ENCODE data around the gene PLSCR1.

The PLSCR1 gene

DNA sequence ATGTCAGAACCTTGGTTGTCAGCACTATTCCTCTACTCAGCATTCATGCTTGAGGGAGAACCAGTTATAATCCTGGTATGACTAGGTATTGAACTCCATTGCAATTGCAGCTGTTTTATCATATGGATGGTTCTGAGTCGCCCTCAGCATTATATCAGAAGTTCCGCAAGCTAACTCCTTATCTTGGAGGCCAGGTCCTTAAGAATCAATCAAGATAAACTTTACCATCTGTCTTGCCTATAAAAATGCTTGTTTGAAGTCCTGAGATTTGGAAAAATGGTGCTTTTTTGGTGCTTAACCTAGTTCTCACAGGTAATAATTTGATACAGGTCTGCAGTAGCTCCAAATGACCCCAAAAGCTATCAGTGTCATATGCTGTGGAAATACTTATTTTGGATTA, 16.3 kb upstream of the PLSCR1 start:
- H3K27ac Mint-ChIP-seq = no peak overlapping the region
- peaks cover 0 to 6% of the 10 kb centered on the region in 2 donors for H3K9me3 Mint-ChIP-seq
- DNase-seq = no peak
- H3K36me3 Mint-ChIP-seq = no peaks in the 10 kb centered on the region
- H3K4me1 Mint-ChIP-seq = no peaks in the 10 kb centered on the region
- ATAC-seq (replicated peaks) = no peak
- no peak overlapping the region for H3K4me3 Mint-ChIP-seq
- no peaks in the 10 kb centered on the region for H3K27me3 Mint-ChIP-seq

GRCh38 chr3:146559388-146559787, 15.0 kb upstream of the PLSCR1 start:
- no peaks in the 10 kb centered on the region for H3K27me3 Mint-ChIP-seq
- no peaks in the 10 kb centered on the region for H3K36me3 Mint-ChIP-seq
- no peaks in the 10 kb centered on the region for H3K4me1 Mint-ChIP-seq
- no peak overlapping the region for H3K4me3 Mint-ChIP-seq
- H3K9me3 Mint-ChIP-seq = peaks cover 0 to 6% of the 10 kb centered on the region in 2 donors
- ATAC-seq (replicated peaks) = no peak
- DNase-seq = no peak
- H3K27ac Mint-ChIP-seq = no peak overlapping the region

- Mint-ChIP-seq H3K4me1 (no peaks in the 10 kb centered on the region), H3K27me3 (no peaks in the 10 kb centered on the region), H3K9me3 (peaks cover 0 to 6% of the 10 kb centered on the region in 2 donors), H3K27ac (no peak overlapping the region), H3K4me3 (no peak overlapping the region), H3K36me3 (no peaks in the 10 kb centered on the region)
- no peak for ATAC-seq (replicated peaks)
- DNase-seq = no peak
Observed at GRCh38 chr3:146558781-146559180, 14.4 kb upstream of the PLSCR1 start.

- H3K27ac Mint-ChIP-seq = no peak overlapping the region
- H3K36me3 Mint-ChIP-seq = no peaks in the 10 kb centered on the region
- H3K4me1 Mint-ChIP-seq = no peaks in the 10 kb centered on the region
- no peak for ATAC-seq (replicated peaks)
- peaks cover 0 to 2% of the 10 kb centered on the region in 2 donors for H3K9me3 Mint-ChIP-seq
- DNase-seq = no peak
- H3K27me3 Mint-ChIP-seq = no peaks in the 10 kb centered on the region
- H3K4me3 Mint-ChIP-seq = no peak overlapping the region
Observed at GRCh38 chr3:146557745-146558144, 13.3 kb upstream of the PLSCR1 start.

DNA sequence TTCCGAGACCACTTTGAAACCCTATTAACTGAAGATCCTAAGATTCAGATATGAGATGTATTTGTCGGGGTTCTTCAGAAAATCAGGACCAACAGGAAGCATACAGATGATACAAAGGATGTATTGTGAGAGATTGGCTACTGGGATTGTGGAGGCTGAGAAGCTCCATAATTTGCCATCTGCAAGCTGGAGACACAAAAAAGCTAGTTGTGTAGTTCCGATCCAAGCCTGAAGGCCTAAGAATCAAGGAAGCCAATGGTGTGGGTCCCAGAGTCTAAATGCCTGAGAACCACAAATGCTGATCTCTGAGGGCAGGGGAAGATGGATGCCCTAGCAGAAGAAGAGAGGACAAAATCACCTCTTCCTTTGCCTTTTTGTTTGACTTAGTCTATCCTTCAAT, 10.9 kb upstream of the PLSCR1 start:
- no peak for ATAC-seq (replicated peaks)
- DNase-seq = no peak
- no peaks in the 10 kb centered on the region for H3K36me3 Mint-ChIP-seq
- H3K9me3 Mint-ChIP-seq = no peaks in the 10 kb centered on the region
- peaks cover 0 to 9% of the 10 kb centered on the region in 2 donors for H3K4me1 Mint-ChIP-seq
- H3K27me3 Mint-ChIP-seq = no peaks in the 10 kb centered on the region
- no peak overlapping the region for H3K27ac Mint-ChIP-seq
- no peak overlapping the region for H3K4me3 Mint-ChIP-seq

GRCh38 chr3:146554151-146554760, 9.8 kb upstream of the PLSCR1 start:
- peak in 1 of 2 donors; percentile 12 for ATAC-seq (replicated peaks)
- H3K36me3 Mint-ChIP-seq = no peaks in the 10 kb centered on the region
- H3K4me3 Mint-ChIP-seq = no peak overlapping the region
- H3K4me1 Mint-ChIP-seq = peaks cover 2 to 17% of the 10 kb centered on the region in 2 donors
- no peaks in the 10 kb centered on the region for H3K9me3 Mint-ChIP-seq
- H3K27ac Mint-ChIP-seq = no peak overlapping the region
- H3K27me3 Mint-ChIP-seq = no peaks in the 10 kb centered on the region
- no peak for DNase-seq

DNA sequence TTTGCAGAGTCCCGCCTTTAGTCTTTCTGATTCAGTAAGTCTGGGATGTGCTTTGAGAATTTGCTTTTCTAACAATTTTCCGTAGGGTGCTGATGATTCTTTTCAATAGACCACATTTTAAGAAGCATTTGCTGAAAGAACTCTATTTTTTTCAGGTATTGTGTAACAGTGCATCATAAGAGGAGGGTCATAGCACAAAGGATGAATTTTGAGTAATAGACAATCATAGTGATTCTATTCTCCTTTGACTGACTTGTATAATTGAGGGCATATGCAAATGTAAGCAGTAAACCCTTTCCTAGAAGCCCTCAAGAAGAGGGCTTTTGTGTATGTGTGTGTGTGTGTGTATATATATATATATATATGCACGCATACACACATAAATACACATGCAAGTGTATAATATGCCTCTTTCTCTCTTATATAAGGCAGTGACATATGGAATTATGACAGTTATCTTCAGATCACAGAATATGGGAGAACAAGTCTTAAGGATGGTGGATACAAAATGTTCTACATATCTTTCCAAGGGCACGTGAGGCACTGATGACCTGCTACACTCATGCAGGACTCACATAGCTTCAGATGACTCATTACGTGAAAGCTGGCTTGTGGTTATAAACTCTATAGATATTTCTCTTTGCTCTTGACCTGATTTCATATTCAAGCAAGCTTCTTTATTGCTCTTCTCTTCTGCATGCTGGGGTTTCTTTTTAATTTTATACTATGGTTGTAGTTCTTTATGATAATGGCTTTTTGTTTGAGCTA, 6.5 kb upstream of the PLSCR1 start:
- Mint-ChIP-seq H3K27me3 (no peaks in the 10 kb centered on the region), H3K27ac (no peak overlapping the region), H3K4me3 (no peak overlapping the region), H3K36me3 (no peaks in the 10 kb centered on the region), H3K9me3 (no peaks in the 10 kb centered on the region), H3K4me1 (peaks cover 7 to 27% of the 10 kb centered on the region in 2 donors)
- ATAC-seq (replicated peaks) (peak; percentile 75 to 83), DNase-seq (no peak)

DNA sequence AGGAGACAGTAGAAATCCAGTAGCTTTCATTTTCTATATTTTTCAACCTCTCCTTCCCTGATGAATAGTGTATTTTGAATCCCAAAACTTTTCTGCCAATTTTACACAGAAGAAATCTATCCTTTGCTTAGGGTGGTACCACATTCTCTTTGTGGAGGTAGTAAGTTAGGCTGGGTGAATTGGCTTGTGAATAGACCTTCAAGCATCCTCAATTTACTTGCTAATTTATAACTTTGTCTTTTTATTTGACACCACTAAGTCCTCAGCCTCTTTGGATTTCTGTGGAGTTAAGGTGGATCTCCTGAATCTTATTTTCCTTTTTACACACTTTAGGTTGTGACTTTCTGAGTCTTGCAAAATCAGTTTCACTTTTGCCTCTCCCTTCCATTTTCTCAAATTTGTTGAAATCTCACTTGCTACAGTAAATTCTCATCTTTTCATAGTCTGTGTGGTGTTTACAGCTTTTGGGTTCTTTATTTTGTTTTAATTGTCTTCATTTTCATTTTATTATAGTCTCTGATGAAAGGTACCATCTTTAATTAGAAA, 5.7 kb upstream of the PLSCR1 start:
- Mint-ChIP-seq H3K4me3 (no peak overlapping the region), H3K36me3 (no peaks in the 10 kb centered on the region), H3K4me1 (peaks cover 7 to 27% of the 10 kb centered on the region in 2 donors), H3K9me3 (no peaks in the 10 kb centered on the region), H3K27ac (no peak overlapping the region), H3K27me3 (no peaks in the 10 kb centered on the region)
- DNase-seq (no peak), ATAC-seq (replicated peaks) (no peak)

DNA sequence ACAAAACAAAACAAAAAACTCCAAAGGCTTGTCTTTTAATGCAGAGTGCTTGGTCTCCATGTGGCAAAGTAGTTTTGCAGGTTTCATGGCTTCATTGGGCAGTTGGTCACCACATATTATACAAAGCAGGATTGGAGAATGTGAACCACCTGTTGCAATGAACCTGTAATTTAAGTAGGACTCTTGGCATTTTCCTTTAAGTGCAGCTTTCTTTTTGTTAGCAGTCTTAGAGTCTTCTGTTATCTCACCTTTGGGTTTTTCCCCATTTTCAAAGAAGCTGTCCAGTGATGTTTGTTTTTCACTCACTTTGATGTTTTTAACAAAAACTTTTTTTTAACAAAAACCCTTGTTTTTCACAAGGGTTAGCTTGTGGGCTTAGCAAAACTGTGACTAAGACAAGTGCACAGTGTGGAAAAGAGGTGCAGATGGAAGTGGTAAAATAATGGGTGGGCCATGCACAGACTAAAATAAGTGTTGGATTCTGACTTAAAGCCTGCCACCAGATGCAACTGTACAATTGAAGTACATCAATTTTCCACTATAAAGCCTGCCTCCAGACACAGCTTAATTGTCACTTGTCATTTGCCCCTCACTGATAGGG, 2.9 kb upstream of the PLSCR1 start:
- Mint-ChIP-seq H3K9me3 (no peaks in the 10 kb centered on the region), H3K4me3 (no peak overlapping the region), H3K36me3 (no peaks in the 10 kb centered on the region), H3K4me1 (peaks cover 20 to 51% of the 10 kb centered on the region in 2 donors), H3K27me3 (no peaks in the 10 kb centered on the region), H3K27ac (no peak overlapping the region)
- ATAC-seq (replicated peaks) = no peak
- no peak for DNase-seq

DNA sequence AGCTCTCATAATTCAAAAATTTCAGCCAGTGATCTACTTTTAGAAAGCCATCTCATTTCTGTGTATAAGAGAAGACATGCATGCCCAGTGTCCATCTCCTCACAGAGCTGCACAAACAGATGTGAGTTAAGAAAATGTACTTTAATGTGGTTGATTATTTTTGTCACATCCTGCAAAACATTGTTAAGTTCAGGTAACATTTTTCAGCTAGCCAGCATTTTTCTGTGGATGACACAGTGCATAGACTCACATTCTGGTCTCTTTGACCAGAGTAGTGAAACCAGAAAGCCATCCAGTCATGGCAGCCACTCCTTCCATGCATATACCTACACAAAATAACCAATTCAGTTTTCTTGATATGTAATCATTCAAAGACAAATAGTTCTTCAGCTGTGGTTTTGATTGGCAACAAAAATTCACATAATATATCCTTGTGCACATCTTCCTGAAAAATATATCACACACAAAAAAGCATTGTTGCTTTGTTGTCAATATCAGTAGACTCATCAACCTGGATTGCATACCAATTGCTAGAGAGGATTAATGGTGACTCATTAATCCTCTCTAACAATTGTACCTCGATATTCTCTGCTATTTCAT, 2.1 kb upstream of the PLSCR1 start:
- no peaks in the 10 kb centered on the region for H3K27me3 Mint-ChIP-seq
- no peaks in the 10 kb centered on the region for H3K9me3 Mint-ChIP-seq
- no peaks in the 10 kb centered on the region for H3K36me3 Mint-ChIP-seq
- no peak overlapping the region for H3K27ac Mint-ChIP-seq
- peaks cover 23 to 55% of the 10 kb centered on the region in 2 donors for H3K4me1 Mint-ChIP-seq
- DNase-seq = no peak
- no peak overlapping the region for H3K4me3 Mint-ChIP-seq
- ATAC-seq (replicated peaks) = no peak

- no peaks in the 10 kb centered on the region for H3K9me3 Mint-ChIP-seq
- peaks cover 28 to 55% of the 10 kb centered on the region in 2 donors for H3K4me1 Mint-ChIP-seq
- H3K27me3 Mint-ChIP-seq = no peaks in the 10 kb centered on the region
- DNase-seq (no peak), ATAC-seq (replicated peaks) (no peak)
- H3K4me3 Mint-ChIP-seq = peak overlapping the region; percentile 89 to 94
- H3K36me3 Mint-ChIP-seq = no peaks in the 10 kb centered on the region
- peak overlapping the region; percentile 96 for H3K27ac Mint-ChIP-seq
Observed at GRCh38 chr3:146544929-146545528, 622 bp upstream of the PLSCR1 start.

DNA sequence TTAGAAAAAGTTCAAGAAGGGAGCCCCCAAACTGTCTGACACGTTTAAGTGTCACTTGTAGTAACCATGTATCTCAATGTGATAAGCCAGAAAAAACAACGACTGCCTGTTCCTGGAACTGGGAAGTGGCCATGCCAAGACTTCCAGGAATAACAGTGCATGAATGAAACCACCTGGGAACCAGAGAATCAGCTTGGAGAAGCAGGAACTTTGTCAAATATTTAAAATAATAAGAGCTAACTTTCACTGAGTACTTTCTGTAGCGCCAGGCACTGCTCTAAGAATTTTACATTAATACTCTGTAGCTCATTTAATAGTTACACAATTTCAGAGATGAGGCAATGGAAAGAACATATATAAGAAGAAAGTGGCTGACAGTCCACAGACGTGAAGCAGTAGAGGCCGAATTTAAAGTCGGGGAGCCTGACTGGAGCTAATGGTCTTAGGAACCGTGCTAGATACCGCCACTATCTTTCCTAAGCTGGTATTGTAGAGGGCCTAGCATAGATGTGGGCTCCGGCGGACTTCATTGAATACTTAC, 876 bp downstream of the PLSCR1 start:
- peak; percentile 4 to 17 for ATAC-seq (replicated peaks)
- Mint-ChIP-seq H3K4me1 (peaks cover 29 to 55% of the 10 kb centered on the region in 2 donors), H3K36me3 (peaks cover 0 to 2% of the 10 kb centered on the region in 2 donors), H3K4me3 (peak overlapping the region; percentile 89 to 94), H3K27me3 (no peaks in the 10 kb centered on the region), H3K27ac (peak overlapping the region; percentile 67), H3K9me3 (no peaks in the 10 kb centered on the region)
- no peak for DNase-seq

DNA sequence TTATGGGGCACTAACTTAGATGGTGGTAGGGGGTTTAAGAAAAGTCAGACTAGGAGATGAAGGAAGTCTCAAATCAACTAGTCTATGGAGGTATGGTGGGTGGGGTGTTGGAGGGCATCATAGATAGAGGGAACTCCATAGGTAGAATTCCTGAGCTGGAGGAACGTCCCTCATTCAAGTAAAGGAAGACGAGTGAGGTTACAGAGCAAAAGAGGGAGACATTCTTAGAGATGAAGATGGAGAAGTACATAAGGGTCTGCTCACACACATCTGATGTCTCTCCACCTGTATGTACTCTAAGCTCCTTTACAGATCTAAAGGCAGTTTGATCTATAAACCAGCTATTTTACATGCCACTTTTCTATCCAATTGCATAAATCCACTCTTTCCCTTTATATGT, 1.4 kb downstream of the PLSCR1 start:
- DNase-seq (no peak), ATAC-seq (replicated peaks) (no peak)
- Mint-ChIP-seq H3K36me3 (peaks cover 0 to 2% of the 10 kb centered on the region in 2 donors), H3K9me3 (no peaks in the 10 kb centered on the region), H3K4me1 (peaks cover 29 to 55% of the 10 kb centered on the region in 2 donors), H3K27ac (no peak overlapping the region), H3K27me3 (no peaks in the 10 kb centered on the region), H3K4me3 (peak overlapping the region; percentile 89 to 94)

GRCh38 chr3:146542179-146542578, 2.2 kb downstream of the PLSCR1 start:
- Mint-ChIP-seq H3K4me3 (peak overlapping the region in 1 of 2 donors; percentile 41), H3K4me1 (peaks cover 32 to 57% of the 10 kb centered on the region in 2 donors), H3K27me3 (no peaks in the 10 kb centered on the region), H3K9me3 (peaks cover 0 to under 1% of the 10 kb centered on the region in 2 donors), H3K27ac (peak overlapping the region; percentile 71), H3K36me3 (peaks cover 4 to 6% of the 10 kb centered on the region in 2 donors)
- DNase-seq (no peak), ATAC-seq (replicated peaks) (no peak)

All from stimulated activated naive B cell treated with anti-CD40 and anti-IgM and Interleukin-4, amounts not matched to agents 10 μg/mL and 1 μg/mL and 100 μg/mL, for 72 hours (primary cell).